Caco-2 (cell line): Measurements from ENCODE around the gene SNX25. TPM values are rescaled to one million over a fixed set of nuclear protein-coding genes. Genes with fewer than 3 reads are reported as not detected.
A peak's percentile ranks its signal among the peaks of the same experiment; 100 is the strongest.

Source experiments
- BruUV-seq: library from RNA; stranded (reverse); fragments of 400-500 nt; replicated peaks from 2 replicates; lab custom pipeline; 2021; lab: Mats Ljungman, UMichigan
- CTCF ChIA-PET: fragments of 300-600 bp; sonication (Branson Sonifier 250); formaldehyde crosslinking; loops from one replicate; lab custom pipeline; 2022; ENCODE audit warnings: antibody characterized with exemption; lab: Charles Lee
- POLR2A ChIA-PET: fragments of 300-600 bp; sonication (Branson Sonifier 250); formaldehyde crosslinking; loops from one replicate; lab custom pipeline; 2022; ENCODE audit warnings: antibody characterized with exemption; lab: Charles Lee
- DNase-seq, 2 experiments: peaks; one replicate each; pipeline versions ENCODE4 v3.0.0 to v3.0.0-alpha.2; 2020 to 2022
- H3K27me3 ChIP-seq: replicated peaks from 2 replicates; pipeline ENCODE4 v1.6.0; 2011; ENCODE audit warnings: low read length; ENCODE audit not compliant: control insufficient read depth, insufficient read depth
- H3K36me3 ChIP-seq: 2 replicates; pipeline ENCODE4 v1.5.1; 2011; ENCODE audit warnings: low read length; ENCODE audit not compliant: control insufficient read depth, insufficient read depth
- H3K4me1 ChIP-seq: fragments of 250-450 bp; sonication (Bioruptor Pico); 2 replicates; pipeline ENCODE4 v1.5.1; 2020; ENCODE audit warnings: mild to moderate bottlenecking
- H3K4me3 ChIP-seq: 2 replicates; pipeline ENCODE4 v1.5.1; 2011; ENCODE audit warnings: low read depth, mild to moderate bottlenecking, control low read depth, low read length
- H3K9me3 ChIP-seq: fragments of 250-450 bp; sonication (Bioruptor Pico); 2 replicates; pipeline ENCODE4 v1.5.1; 2020; ENCODE audit warnings: mild to moderate bottlenecking, moderate library complexity
- H3K27ac Mint-ChIP-seq: one replicate; pipeline ENCODE4 v1.8.0; 2022; ENCODE audit warnings: mixed read lengths; ENCODE audit not compliant: unreplicated experiment
- H3K27me3 Mint-ChIP-seq: one replicate; pipeline ENCODE4 v1.8.0; 2022; ENCODE audit warnings: mixed read lengths; ENCODE audit not compliant: insufficient read depth, unreplicated experiment
- H3K36me3 Mint-ChIP-seq: one replicate; pipeline ENCODE4 v1.8.0; 2022; ENCODE audit warnings: mild to moderate bottlenecking, mixed read lengths; ENCODE audit not compliant: insufficient read depth, unreplicated experiment
- H3K4me1 Mint-ChIP-seq: one replicate; pipeline ENCODE4 v1.8.0; 2022; ENCODE audit warnings: low read depth, mixed read lengths; ENCODE audit not compliant: unreplicated experiment
- H3K4me3 Mint-ChIP-seq: one replicate; pipeline ENCODE4 v1.8.0; 2022; ENCODE audit warnings: mild to moderate bottlenecking, moderate library complexity, mixed read lengths; ENCODE audit not compliant: unreplicated experiment
- H3K9me3 Mint-ChIP-seq: one replicate; pipeline ENCODE4 v1.8.0; 2022; ENCODE audit warnings: mixed read lengths; ENCODE audit not compliant: unreplicated experiment
- intact Hi-C: fragments of 100-400 bp; cut with micrococcal nuclease; formaldehyde crosslinking; loops from one replicate; pipeline ENCODE4 v1.10.0; 2022; ENCODE audit not compliant: unreplicated experiment
- total RNA-seq: library from RNA; stranded (reverse); gene quantifications from 2 replicates; pipeline ENCODE4 v1.2.3, GENCODE V29; 2022
- TF ChIP-seq, protein P1 (sequence below), 2 experiments: fragments of 200-600 bp in 1 of 2; IDR thresholded peaks; 1 replicate in 1 of 2; 2 replicates in 1 of 2; pipeline versions ENCODE4 v1.5.1 to v1.8.0; 2011 to 2022; ENCODE audit warnings: antibody characterized with exemption in 1 of 2, control low read depth in 1 of 2, inconsistent platforms in 1 of 2, low read depth in 1 of 2, low read length in 1 of 2, mild to moderate bottlenecking in 1 of 2, moderate library complexity in 1 of 2; ENCODE audit not compliant: insufficient read depth in 1 of 2, severe bottlenecking in 1 of 2, unreplicated experiment in 1 of 2

The SNX25 gene
- total RNA-seq, 1 experiment from 2014 or later = 9.3 TPM

DNA sequence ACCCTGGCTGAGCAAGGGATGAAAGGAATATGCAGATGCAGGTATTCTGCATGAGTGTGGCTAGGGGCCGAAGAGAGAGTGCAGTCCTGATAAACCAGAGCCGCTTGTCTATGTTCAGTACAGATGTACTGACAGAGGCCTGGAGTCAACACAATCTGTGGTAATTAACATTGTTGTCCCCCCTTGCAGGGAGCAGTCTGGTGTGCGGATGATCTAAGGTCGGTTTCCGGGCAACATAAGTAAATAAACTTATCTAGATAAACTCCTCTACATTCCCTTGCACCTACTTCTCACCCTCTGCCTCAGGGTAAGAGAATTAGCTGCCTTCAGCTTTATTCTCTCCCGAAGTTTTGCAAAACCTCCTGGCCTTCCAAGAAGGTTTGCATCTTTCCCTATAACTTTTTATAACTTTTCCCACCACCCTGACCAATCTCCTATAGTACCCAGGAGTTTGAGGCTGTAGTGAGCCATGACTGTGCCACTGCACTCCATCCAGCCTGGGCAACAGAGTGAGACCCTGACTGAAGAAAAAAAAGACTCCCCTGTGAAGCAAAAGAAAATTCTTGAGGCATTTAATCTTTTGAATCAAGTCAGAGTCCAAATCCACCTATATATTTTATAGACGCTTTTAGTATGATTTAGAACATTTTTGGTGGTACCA lies 26.6 kb downstream of the SNX25 start:
- peaks cover 10% of the 10 kb centered on the region for H3K4me1 ChIP-seq
- peak overlapping the region; percentile 34 for H3K4me3 Mint-ChIP-seq
- BruUV-seq = no TSS peak
- H3K4me3 ChIP-seq = no peak overlapping the region
- TF ChIP-seq, protein P1, sequence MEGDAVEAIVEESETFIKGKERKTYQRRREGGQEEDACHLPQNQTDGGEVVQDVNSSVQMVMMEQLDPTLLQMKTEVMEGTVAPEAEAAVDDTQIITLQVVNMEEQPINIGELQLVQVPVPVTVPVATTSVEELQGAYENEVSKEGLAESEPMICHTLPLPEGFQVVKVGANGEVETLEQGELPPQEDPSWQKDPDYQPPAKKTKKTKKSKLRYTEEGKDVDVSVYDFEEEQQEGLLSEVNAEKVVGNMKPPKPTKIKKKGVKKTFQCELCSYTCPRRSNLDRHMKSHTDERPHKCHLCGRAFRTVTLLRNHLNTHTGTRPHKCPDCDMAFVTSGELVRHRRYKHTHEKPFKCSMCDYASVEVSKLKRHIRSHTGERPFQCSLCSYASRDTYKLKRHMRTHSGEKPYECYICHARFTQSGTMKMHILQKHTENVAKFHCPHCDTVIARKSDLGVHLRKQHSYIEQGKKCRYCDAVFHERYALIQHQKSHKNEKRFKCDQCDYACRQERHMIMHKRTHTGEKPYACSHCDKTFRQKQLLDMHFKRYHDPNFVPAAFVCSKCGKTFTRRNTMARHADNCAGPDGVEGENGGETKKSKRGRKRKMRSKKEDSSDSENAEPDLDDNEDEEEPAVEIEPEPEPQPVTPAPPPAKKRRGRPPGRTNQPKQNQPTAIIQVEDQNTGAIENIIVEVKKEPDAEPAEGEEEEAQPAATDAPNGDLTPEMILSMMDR (IDR thresholded peaks at IDR 0.05; ENCODE audit: insufficient read depth in 1 of 2, low read depth in 1 of 2, low read length in 1 of 2, severe bottlenecking in 1 of 2, unreplicated experiment in 1 of 2) = no peak
- intact Hi-C loops = loop anchor here (5.0 kb wide), 1 partner anchor 161 kb away; the partner anchor contains the start of genes ANKRD37 and LRP2BP
- peak; percentile 77 to 81 for DNase-seq
- H3K36me3 ChIP-seq = no peaks in the 10 kb centered on the region
- ChIA-PET POLR2A (no interaction called here), CTCF (no interaction called here)
- peak overlapping the region; percentile 93 for H3K27ac Mint-ChIP-seq
- H3K9me3 ChIP-seq = no peaks in the 10 kb centered on the region
- peaks cover 17% of the 10 kb centered on the region for H3K4me1 Mint-ChIP-seq
- H3K27me3 Mint-ChIP-seq = no peaks in the 10 kb centered on the region
- no peaks in the 10 kb centered on the region for H3K27me3 ChIP-seq
- no peaks in the 10 kb centered on the region for H3K36me3 Mint-ChIP-seq
- no peaks in the 10 kb centered on the region for H3K9me3 Mint-ChIP-seq

DNA sequence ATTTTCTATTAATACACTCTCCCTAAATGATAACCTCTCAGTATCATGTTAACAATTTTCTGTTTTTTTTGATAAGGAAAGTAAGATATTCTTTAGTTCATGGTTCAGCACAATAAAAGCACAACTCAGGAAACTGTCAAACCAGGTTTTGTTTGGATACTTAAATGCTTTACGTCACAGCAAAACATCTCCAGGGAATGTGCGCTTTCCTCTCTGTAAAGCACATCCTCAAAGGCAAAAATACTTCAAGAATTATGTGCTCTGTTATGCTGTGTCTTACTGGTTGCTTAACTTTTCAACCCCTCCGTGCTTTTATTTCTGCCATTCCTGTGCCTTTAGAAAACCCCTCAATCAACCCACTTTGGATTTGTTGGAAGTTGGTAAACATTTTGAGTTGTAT lies 27.8 kb downstream of the SNX25 start:
- Mint-ChIP-seq H3K4me3 (no peak overlapping the region), H3K9me3 (no peaks in the 10 kb centered on the region), H3K27ac (no peak overlapping the region), H3K27me3 (no peaks in the 10 kb centered on the region), H3K4me1 (peaks cover 14% of the 10 kb centered on the region), H3K36me3 (no peaks in the 10 kb centered on the region)
- no TSS peak for BruUV-seq
- intact Hi-C loops = loop anchor here (5.0 kb wide), 1 partner anchor 160 kb away; the partner anchor contains the start of genes ANKRD37 and LRP2BP
- TF ChIP-seq, protein P1 (IDR thresholded peaks at IDR 0.05; ENCODE audit: insufficient read depth in 1 of 2, low read depth in 1 of 2, low read length in 1 of 2, severe bottlenecking in 1 of 2, unreplicated experiment in 1 of 2) = no peak
- CTCF ChIA-PET = no interaction called here
- DNase-seq = no peak
- Histone ChIP-seq H3K4me3 (no peak overlapping the region), H3K36me3 (no peaks in the 10 kb centered on the region), H3K9me3 (no peaks in the 10 kb centered on the region), H3K27me3 (no peaks in the 10 kb centered on the region), H3K4me1 (peaks cover 10% of the 10 kb centered on the region)
- POLR2A ChIA-PET = no interaction called here

DNA sequence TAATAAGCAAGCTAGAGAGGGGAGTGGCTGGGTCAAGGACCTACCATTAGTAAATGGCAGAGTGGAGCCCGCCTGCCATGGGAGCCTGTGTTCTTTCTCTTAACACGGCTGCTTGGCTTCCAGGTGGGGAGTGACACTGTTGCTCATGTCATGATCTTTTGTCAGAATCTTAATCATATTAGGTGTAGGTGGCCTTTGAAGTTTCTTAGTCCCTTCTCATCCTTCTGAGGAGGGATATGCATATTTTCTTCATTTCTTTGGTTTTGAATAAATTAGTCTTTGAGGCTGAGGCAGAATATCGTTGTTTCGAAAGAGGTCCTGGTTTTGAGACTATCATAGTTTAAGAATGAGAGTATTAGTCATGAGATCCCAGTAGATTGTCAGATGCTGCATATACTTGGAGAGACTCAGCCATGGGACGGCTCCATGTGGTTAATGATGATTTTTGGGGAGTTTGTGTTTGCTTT lies 28.9 kb downstream of the SNX25 start:
- no peaks in the 10 kb centered on the region for H3K36me3 ChIP-seq
- ChIA-PET POLR2A (no interaction called here), CTCF (no interaction called here)
- no peaks in the 10 kb centered on the region for H3K9me3 Mint-ChIP-seq
- no peak overlapping the region for H3K27ac Mint-ChIP-seq
- DNase-seq = no peak
- intact Hi-C loops = loop anchor here (5.0 kb wide), 1 partner anchor 159 kb away; the partner anchor contains the start of genes ANKRD37 and LRP2BP
- BruUV-seq = no TSS peak
- peaks cover 10% of the 10 kb centered on the region for H3K4me1 ChIP-seq
- H3K4me3 Mint-ChIP-seq = no peak overlapping the region
- no peaks in the 10 kb centered on the region for H3K9me3 ChIP-seq
- H3K27me3 ChIP-seq = no peaks in the 10 kb centered on the region
- H3K4me3 ChIP-seq = no peak overlapping the region
- peaks cover 10% of the 10 kb centered on the region for H3K4me1 Mint-ChIP-seq
- TF ChIP-seq, protein P1 (IDR thresholded peaks at IDR 0.05; ENCODE audit: insufficient read depth in 1 of 2, low read depth in 1 of 2, low read length in 1 of 2, severe bottlenecking in 1 of 2, unreplicated experiment in 1 of 2) = no peak
- no peaks in the 10 kb centered on the region for H3K27me3 Mint-ChIP-seq
- no peaks in the 10 kb centered on the region for H3K36me3 Mint-ChIP-seq
